Loucy (cell line): ENCODE results near the gene CETP.

Experiments
- H2AFZ ChIP-seq: fragments of 200-600 bp; sonication (generic); 2 replicates; pipeline ENCODE4 v1.6.0; 2016; ENCODE audit warnings: antibody characterized with exemption, mild to moderate bottlenecking, low read length, moderate library complexity
- H3F3A ChIP-seq: fragments of 200-600 bp; 2 replicates; pipeline ENCODE4 v1.6.0; 2016; ENCODE audit warnings: antibody characterized with exemption, low read depth, mild to moderate bottlenecking
- H3K27me3 ChIP-seq: fragments of 200-600 bp; sonication (generic); 2 replicates; pipeline ENCODE4 v1.6.1; 2014; ENCODE audit warnings: low read length, mild to moderate bottlenecking; ENCODE audit not compliant: insufficient read depth, poor library complexity, severe bottlenecking
- H3K36me3 ChIP-seq: fragments of 200-600 bp; sonication (generic); 2 replicates; pipeline ENCODE4 v1.6.1; 2016; ENCODE audit warnings: low read length; ENCODE audit not compliant: insufficient read depth
- H3K4me1 ChIP-seq: fragments of 200-600 bp; sonication (generic); 2 replicates; pipeline ENCODE4 v1.5.1; 2014; ENCODE audit warnings: low read length, mild to moderate bottlenecking; ENCODE audit not compliant: insufficient read depth, poor library complexity, severe bottlenecking
- H3K4me2 ChIP-seq: fragments of 200-600 bp; sonication (generic); 2 replicates; pipeline ENCODE4 v1.6.0; 2014; ENCODE audit warnings: antibody characterized with exemption, low read length, low read depth, mild to moderate bottlenecking; ENCODE audit not compliant: poor library complexity, severe bottlenecking
- H3K4me3 ChIP-seq: fragments of 200-600 bp; sonication (generic); 2 replicates; pipeline ENCODE4 v1.5.1; 2014; ENCODE audit warnings: low read length, mild to moderate bottlenecking, mixed read lengths; ENCODE audit not compliant: poor library complexity, severe bottlenecking
- H3K79me2 ChIP-seq: fragments of 200-600 bp; sonication (generic); 2 replicates; pipeline ENCODE4 v1.6.1; 2014; ENCODE audit warnings: low read length; ENCODE audit not compliant: insufficient read depth
- H3K9ac ChIP-seq: fragments of 200-600 bp; sonication (generic); 2 replicates; pipeline ENCODE4 v1.6.0; 2014; ENCODE audit warnings: mild to moderate bottlenecking, low read depth, low read length, moderate library complexity; ENCODE audit not compliant: poor library complexity, severe bottlenecking
- H3K9me2 ChIP-seq: fragments of 200-600 bp; sonication (generic); replicated peaks from 2 replicates; pipeline ENCODE4 v1.6.1; 2016; ENCODE audit warnings: low read depth, low read length, mixed read lengths
- H3K9me3 ChIP-seq: fragments of 200-600 bp; sonication (generic); 2 replicates; pipeline ENCODE4 v1.6.1; 2014; ENCODE audit warnings: mild to moderate bottlenecking, antibody characterized with exemption, low read length, low read depth; ENCODE audit not compliant: insufficient read depth
- H4K20me1 ChIP-seq: fragments of 200-600 bp; sonication (generic); 2 replicates; pipeline ENCODE4 v1.6.0; 2014; ENCODE audit warnings: antibody characterized with exemption, low read length, mild to moderate bottlenecking; ENCODE audit not compliant: insufficient read depth, poor library complexity, severe bottlenecking
- EZH2phosphoT487 ChIP-seq: fragments of 200-600 bp; IDR thresholded peaks from 2 replicates; pipeline ENCODE4 v1.6.1; 2018; ENCODE audit warnings: antibody characterized with exemption, mild to moderate bottlenecking, moderate library complexity, borderline replicate concordance
- TF ChIP-seq, protein P1 (sequence below): fragments of 200-600 bp; sonication (generic); conservative IDR thresholded peaks from 2 replicates; pipeline ENCODE4 v1.5.1; 2014; ENCODE audit warnings: mild to moderate bottlenecking, antibody characterized with exemption, low read length

Gene CETP

DNA sequence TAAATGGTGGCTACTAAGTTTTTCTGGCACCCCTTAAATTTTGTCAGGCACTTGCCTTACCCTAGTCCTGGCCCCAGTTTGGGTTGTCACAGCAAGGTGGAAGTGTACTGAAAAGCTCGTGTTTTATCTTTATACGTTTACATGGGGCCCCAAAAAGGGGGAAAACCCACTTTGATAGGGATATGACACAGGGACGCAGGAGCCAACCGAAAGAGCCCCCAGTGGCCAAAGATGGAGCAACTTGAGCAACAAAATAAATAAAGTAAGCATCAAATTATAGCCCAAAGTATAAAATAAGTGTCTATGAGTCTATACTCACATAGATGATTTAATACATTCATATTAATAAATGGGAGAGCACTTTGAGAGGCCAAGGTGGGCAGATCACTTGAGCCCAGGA lies 5.0 kb upstream of the CETP start:
- Histone ChIP-seq H3K9me3 (no peaks in the 10 kb centered on the region), H3F3A (no peaks in the 10 kb centered on the region), H3K9me2 (no peaks in the 10 kb centered on the region), H3K4me1 (no peaks in the 10 kb centered on the region), H2AFZ (no peak overlapping the region), H3K27me3 (no peaks in the 10 kb centered on the region), H4K20me1 (no peaks in the 10 kb centered on the region), H3K9ac (no peak overlapping the region), H3K4me2 (no peak overlapping the region), H3K36me3 (no peaks in the 10 kb centered on the region), H3K79me2 (no peaks in the 10 kb centered on the region), H3K4me3 (no peak overlapping the region)
- TF ChIP-seq, protein P1, sequence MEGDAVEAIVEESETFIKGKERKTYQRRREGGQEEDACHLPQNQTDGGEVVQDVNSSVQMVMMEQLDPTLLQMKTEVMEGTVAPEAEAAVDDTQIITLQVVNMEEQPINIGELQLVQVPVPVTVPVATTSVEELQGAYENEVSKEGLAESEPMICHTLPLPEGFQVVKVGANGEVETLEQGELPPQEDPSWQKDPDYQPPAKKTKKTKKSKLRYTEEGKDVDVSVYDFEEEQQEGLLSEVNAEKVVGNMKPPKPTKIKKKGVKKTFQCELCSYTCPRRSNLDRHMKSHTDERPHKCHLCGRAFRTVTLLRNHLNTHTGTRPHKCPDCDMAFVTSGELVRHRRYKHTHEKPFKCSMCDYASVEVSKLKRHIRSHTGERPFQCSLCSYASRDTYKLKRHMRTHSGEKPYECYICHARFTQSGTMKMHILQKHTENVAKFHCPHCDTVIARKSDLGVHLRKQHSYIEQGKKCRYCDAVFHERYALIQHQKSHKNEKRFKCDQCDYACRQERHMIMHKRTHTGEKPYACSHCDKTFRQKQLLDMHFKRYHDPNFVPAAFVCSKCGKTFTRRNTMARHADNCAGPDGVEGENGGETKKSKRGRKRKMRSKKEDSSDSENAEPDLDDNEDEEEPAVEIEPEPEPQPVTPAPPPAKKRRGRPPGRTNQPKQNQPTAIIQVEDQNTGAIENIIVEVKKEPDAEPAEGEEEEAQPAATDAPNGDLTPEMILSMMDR: peak; percentile 44
- TF ChIP-seq EZH2phosphoT487: no peak

DNA sequence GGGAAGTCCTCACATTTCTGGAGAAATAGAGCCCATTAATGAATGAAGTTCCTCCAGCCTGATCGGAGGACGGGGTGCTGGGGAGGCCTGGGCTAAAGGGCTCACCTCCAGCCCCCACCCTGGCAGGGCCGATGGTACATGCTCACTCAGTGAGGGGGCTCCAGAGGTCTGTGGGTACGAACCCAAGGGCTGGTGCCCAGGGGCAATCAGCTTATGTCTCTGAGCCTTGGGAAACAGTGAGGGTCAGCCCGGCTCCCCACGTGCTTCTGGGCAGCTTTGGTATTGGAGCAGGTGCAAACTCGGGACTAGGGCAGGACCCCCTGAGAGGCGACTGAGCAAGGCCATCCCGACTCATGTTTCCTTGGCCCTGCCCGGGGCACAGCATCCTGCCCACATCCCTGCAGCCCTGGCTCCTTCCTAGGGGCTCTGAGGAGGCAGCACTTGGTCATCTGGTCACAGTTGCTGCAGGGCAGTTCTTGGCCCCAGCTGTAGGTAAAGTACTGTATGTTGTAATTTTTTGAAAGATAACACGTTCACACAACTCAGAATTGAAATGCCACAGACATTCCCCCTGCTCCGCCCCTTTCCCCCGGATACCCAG lies 969 bp upstream of the CETP start:
- Histone ChIP-seq H3K36me3 (no peaks in the 10 kb centered on the region), H3K9me3 (no peaks in the 10 kb centered on the region), H3K9me2 (no peaks in the 10 kb centered on the region), H3K9ac (no peak overlapping the region), H2AFZ (no peak overlapping the region), H3K4me1 (peaks cover 12% of the 10 kb centered on the region), H3F3A (no peaks in the 10 kb centered on the region), H3K4me3 (no peak overlapping the region), H3K79me2 (no peaks in the 10 kb centered on the region), H3K4me2 (no peak overlapping the region), H3K27me3 (no peaks in the 10 kb centered on the region), H4K20me1 (no peaks in the 10 kb centered on the region)
- TF ChIP-seq, protein P1: no peak
- no peak for TF ChIP-seq EZH2phosphoT487

DNA sequence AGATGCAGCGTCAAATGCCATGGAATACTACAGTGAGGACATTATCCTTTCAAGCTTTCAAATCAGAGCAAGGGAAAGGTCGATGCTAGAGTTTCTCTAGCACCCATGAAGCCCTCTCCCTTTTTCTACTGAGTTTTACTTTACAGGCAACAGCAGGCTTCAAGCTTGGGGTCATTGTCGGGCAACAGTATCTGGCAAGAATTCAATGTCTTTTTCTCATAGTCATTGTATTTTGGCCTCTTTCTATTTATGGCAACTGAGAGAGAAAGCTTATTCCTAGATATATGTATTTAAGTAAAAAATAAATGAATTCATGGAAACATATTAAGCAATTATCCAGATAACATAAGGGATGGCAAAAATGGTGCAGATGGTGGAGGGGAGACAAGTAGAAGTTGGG lies 364 bp upstream of the CETP start:
- H3K4me3 ChIP-seq: no peak overlapping the region
- no peaks in the 10 kb centered on the region for H3K9me2 ChIP-seq
- H3K36me3 ChIP-seq: no peaks in the 10 kb centered on the region
- H3F3A ChIP-seq: no peaks in the 10 kb centered on the region
- H3K27me3 ChIP-seq: no peaks in the 10 kb centered on the region
- H3K4me1 ChIP-seq: peaks cover 16% of the 10 kb centered on the region
- H3K9ac ChIP-seq: no peak overlapping the region
- no peaks in the 10 kb centered on the region for H4K20me1 ChIP-seq
- H3K4me2 ChIP-seq: no peak overlapping the region
- no peak overlapping the region for H2AFZ ChIP-seq
- no peaks in the 10 kb centered on the region for H3K9me3 ChIP-seq
- TF ChIP-seq, protein P1: no peak
- TF ChIP-seq EZH2phosphoT487: no peak
- no peaks in the 10 kb centered on the region for H3K79me2 ChIP-seq
